Neural cell (in vitro differentiated cells): ENCODE results near the gene NAA35.

Source experiments
- EP300 ChIP-seq: fragments of 450-650 bp; conservative IDR thresholded peaks from 2 replicates; pipeline ENCODE4 v1.6.1; 2014; ENCODE audit warnings: antibody characterized with exemption, mild to moderate bottlenecking, moderate library complexity; ENCODE audit not compliant: poor library complexity, severe bottlenecking
- EZH2 ChIP-seq: fragments of 200-600, 300-800 bp; shearing (Covaris generic), sonication (generic); IDR thresholded peaks from 2 replicates; pipeline ENCODE4 v1.6.1; 2014; ENCODE audit warnings: antibody characterized with exemption, low read length, borderline replicate concordance, mild to moderate bottlenecking; ENCODE audit not compliant: insufficient read depth, poor library complexity, severe bottlenecking

DNA sequence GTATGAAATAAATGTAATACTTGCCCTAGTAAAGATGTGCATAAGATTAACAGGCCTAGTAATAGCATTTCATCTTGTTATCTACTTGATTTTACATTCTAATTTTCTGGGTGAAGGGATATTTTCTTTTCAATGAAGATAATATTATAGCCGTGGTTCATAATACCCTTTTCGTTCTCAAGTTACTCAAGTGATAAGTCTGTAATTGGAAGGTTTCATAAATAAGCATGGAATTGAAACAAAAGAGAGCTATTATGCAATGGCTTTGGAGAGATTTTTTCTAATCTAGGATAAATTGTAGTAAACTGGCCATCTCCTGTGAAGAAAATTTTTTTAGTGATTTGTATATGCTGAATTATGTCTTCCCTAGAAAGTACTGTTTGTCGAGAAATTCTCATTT, 19.0 kb downstream of the NAA35 start:
- TF ChIP-seq EP300, result no peak
- no peak for TF ChIP-seq EZH2
